T47D (cell line): ENCODE data around the gene C8G.

Experiments
- DNase-seq, 2 experiments: peaks; one replicate each; pipeline versions ENCODE4 v3.0.0 to v3.0.0-alpha.2; 2011 to 2012; ENCODE audit warnings: low read depth in 1 of 2, low spot score in 1 of 2
- JUND ChIP-seq: IDR thresholded peaks from 2 replicates; pipeline ENCODE4 v1.6.1; 2012; ENCODE audit warnings: low read depth
- in situ Hi-C: cut with HindIII; loops from 2 replicates; pipeline ENCODE4 v1.10.0; 2016; ENCODE audit warnings: low sequenced_read_pairs, low pct_unique_long_range_greater_than_20kb

C8G gene

DNA sequence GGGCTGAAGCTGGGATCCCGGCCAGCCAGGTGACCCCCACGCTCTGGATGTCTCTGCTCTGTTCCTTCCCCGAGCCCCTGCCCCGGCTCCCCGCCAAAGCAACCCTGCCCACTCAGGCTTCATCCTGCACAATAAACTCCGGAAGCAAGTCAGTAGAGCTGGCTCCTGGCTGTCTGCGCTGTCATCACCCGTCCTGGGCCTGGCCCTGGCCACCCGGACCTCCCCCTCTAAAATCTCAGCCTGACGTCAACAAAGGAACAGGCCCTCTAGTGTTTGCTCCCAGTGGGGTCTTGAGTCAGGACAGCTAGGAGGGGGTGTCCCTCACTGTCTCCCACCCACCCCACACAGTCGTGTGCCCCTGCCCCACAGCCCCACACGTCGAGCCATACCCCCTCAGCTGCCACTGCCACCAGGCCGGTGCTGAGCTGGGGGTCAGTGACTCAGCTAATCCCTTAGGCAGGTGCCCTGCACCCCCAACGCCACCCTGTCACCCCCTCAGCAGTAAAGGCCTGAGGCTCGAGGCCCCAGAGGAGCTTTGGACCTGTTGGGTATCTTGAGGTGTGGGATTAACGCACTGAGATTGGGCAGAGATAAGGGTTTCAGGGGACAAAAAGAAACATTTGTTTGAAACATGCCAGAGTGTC, 36.7 kb downstream of the C8G start:
- in situ Hi-C loops, result no loop called here
- DNase-seq, result no peak
- no peak for TF ChIP-seq JUND

DNA sequence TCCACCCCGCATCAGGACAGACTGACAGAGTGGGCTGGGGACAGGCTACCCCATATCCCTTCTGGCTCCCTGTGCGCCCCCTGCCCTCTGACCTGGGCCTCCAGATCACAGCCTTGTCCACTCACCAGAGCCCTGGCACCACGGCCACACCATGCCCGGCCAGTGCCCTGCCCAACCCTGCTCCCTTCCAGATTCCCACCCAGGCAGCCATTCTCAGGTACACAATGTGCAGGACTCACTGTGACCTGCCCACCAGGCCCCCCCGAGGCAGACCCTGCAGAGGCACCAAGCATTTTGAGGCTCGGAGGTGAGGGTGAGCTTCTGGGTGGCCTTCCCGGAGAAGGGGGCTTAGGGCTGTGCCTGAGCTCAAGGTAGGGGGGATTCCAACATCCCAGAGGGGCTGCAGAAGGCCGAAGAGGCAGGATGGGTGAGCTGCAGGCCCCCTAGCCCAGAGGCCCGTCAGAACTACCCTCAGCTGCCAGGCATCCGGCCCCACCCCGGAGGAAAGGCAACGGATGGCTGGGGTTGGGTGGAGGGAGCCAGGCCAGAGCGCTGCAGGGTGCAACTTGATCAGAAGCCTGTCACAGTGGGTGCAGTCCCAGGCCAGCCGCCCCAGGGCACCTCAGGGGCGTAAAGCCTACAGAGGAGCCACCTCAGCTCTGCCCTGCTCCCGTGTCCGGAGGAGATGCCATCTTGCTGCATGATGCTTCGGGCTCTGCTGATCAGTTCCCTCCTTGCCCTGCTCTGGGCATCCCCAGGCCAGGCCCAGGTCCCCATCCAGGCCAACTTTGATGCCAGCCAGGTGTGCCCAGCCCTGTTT, 37.4 kb downstream of the C8G start, which contains the start of gene LCNL1:
LCNL1 (plus strand) TSS at position 762 of the 820 bp plus-strand sequence. CDS start 594 bp downstream, outside the sequence.
- DNase-seq, result no peak
- no peak for TF ChIP-seq JUND
- in situ Hi-C loops, result no loop called here

DNA sequence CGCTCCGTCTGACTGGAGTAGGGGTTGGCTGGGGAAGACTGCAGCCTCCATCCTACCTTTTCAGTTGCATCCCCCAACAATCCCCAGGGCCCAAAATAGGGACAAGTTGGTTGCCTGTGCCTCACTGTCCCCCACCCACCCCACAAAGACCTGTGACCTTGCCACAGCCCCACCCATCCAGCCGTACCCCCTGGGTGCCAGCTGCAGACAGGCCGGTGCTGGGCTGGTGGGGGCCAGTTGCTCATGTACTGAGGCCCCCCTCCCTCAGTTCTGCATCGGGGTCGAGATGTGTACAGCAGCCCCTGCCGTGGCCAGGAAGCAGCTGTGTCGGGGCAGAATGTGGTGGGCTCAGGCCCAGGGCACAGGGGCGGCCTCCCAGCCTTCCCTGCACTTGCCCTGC, 38.1 kb downstream of the C8G start:
- no peak for TF ChIP-seq JUND
- in situ Hi-C loops, result no loop called here
- no peak for DNase-seq

DNA sequence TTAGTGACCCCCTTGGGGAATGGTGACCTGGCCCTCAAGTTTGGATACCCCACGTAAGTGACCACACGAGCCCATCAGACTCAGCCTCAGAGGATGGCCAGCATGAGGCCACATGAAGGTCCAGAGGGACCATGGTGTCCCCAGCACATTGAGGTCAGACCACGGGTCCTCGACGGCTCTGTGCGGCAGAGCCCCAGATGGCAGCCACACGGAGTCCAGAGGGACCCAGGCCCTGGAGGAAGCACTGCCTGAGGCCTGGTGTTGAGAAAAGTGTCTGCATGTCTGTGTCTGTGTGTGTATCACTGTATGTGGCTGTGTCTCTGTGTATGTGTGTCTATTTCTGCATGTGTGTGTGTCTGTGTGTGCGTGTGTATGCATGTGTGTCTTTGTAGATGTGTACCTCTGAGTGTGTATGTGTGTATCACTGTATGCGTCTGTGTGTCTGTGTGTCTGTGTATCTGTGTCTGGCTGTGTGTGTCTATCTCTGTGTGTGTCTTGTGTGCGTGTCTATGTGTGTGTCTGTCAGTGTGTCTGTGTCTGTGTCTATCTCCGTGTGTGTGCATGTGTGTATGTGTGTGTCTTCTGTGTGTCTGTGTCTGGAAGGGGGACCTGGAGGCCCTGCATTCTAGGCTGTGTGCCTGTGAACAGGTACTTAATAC, 38.7 kb downstream of the C8G start:
- no peak for DNase-seq
- in situ Hi-C loops, result no loop called here
- no peak for TF ChIP-seq JUND

DNA sequence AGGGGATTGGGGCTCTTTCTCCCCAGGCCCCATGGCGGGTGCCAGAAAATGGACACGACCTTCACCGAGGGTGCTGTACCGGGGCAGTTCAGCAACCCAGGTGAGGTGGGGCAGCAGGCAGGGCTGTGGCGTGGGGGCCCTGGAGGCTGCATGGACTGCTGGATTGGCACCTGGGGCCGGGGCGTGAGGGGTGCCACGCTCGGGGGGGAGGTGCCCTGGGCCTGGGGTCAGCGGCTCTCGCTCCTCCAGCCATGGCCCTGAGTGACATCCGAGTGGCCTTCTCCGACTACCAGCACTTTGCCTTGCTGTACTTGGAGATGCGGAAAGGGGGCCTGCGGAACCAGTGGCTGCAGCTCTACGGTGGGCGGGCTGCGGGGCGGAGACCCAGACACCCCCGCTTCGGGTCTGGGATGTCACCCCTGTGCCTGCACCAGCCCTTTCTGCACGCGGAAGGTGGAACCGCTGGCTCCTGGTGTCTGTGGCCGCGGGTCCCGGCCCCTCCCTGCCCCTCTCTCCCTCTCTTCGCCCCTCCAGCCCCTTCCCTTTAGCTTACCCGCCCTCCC, 39.5 kb downstream of the C8G start:
- TF ChIP-seq JUND, result no peak
- no peak for DNase-seq
- in situ Hi-C loops, result no loop called here

DNA sequence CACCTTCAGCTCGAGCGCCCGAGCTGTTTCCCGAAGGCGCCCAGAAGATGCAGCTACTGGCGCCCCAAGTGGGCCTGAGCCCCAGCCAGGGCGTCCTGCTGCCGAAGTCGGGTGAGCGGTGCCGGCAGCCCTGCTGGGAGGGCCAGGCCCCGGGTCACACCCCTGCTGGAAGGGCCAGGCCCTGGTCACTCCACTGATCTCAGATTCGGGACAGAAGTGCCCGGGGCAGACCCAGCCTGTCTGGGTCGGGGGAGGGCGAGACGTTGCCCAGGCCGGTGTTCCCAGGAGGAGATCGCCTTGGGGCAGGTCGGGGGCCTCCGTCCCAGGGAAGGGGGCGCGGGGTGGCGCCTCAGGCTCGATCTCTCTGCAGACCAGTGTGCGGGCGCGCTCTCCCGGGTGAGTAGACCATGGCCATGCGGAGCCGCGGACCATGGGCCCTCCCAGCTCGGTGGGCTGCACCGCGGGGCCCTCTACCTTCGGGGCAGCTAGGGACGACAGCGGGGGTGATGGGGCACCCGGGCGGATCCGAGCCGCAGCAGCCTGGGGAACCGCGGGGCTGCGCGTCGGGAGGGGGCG, 40.1 kb downstream of the C8G start:
- no peak for TF ChIP-seq JUND
- no peak for DNase-seq
- in situ Hi-C loops, result no loop called here

DNA sequence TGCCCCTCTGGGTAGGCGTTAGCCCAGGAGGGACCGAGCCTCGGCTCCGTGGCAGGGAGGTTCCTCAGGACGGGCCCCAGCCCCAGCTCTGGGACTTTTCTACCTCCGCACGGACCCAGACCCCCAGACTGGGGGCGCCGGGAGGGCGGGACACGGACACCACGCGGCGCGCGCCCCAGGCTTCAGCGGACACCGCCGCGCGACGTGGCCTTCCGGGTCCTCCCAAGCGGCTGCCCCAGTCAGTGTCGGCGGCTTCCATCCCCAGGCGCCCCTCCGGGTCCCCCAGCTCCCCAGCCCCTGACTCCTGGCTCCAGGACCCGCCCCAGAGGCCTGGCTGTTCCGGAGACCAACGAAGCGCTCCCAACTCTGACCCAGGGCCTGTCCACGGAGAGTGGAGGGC, 40.8 kb downstream of the C8G start:
- DNase-seq, result no peak
- in situ Hi-C loops, result no loop called here
- TF ChIP-seq JUND, result no peak

DNA sequence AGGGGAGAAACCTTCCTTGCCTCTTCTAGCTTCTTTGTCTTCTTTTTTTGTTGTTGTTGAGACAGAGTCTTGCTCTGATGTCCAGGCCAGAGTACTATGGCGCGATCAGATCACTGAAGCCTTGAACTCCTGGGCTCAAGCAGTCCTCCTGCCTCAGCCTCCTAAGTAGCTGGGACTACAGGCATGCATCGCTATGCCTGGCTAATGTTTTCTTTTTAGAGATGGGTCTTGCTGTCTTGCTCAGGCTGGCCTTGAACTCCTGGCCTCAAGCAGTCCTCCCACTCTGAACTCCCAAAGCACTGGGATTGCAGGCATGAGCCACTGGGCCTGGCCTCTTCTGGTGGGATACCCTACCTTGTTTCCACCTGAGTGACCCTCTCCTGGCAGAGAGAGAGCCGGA, 43.8 kb downstream of the C8G start:
- no peak for TF ChIP-seq JUND
- in situ Hi-C loops, result no loop called here
- no peak for DNase-seq

DNA sequence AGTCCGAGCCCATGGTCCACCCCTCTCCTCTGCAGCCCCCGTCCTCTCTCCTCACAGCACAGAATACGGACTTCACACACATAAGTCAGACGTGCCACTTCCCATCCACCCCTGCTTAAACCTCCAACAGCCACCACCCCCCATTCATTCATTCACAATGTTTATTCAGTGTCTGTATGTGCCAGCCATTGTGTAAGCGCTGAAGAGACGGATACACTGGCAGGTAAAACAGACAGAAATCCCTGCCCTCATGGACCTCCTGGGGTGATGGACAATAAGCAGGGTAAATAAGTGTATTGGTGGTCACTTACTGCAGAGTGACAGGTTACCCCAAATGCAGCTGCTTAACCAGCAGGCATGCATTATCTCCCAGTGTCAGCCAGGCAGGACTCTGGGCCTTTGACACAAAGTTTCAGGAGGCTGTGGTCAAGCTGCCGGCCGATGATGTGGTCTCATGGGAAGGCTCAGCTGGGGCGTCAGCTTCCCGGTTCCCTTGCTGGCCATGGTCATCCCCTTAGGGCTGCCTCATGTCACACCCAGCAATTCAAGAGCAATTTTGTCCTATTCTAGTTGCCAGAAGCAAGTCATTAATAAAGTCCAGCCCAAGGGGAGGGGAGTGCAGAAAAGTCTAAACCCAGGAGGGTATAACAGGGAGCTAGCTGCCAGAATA, 45.3 kb downstream of the C8G start:
- DNase-seq, result no peak
- TF ChIP-seq JUND, result no peak
- in situ Hi-C loops, result no loop called here

DNA sequence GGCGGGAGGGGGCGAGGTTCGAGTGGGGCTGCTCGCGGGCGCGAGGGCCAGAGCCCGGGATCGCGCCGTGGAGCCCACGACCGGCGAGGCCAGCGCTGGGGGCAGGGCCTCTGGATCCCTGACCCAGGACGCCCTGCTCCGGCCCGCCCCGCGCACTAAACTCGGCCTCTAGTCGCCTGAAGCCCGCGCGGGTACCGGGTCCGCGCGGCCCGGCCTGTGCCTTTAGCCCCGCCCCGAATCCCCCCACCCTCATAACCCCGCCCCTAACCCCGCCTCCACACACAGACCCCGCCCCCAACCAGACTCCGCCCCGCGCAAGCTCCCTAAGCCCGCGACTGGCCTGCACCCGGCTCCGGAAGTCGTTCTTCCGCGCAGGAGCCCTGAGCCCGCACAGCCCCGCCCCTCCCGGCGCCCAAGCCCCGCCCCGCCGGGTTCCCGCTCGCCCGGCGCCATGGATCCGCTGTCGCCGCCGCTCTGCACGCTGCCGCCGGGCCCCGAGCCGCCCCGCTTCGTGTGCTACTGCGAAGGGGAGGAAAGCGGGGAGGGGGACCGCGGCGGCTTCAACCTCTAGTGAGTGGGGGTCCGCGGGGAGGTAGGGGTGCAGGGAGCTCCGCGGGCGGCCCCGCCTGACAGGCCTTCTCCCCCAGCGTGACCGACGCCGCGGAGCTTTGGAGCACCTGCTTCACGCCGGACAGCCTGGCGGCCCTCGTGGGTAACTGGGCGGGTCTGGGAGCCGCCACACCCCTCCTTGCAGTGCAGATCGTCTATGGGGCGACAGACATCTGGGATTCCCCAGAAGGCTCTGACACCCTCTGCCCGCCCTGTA, 47.2 kb downstream of the C8G start, which contains the start of gene PAXX:
PAXX (plus strand) TSS at position 430 of the 826 bp plus-strand sequence; CDS start at position 452, 22 bp downstream.
- in situ Hi-C loops, result no loop called here
- no peak for TF ChIP-seq JUND
- DNase-seq, result peak; percentile 96 to 98

DNA sequence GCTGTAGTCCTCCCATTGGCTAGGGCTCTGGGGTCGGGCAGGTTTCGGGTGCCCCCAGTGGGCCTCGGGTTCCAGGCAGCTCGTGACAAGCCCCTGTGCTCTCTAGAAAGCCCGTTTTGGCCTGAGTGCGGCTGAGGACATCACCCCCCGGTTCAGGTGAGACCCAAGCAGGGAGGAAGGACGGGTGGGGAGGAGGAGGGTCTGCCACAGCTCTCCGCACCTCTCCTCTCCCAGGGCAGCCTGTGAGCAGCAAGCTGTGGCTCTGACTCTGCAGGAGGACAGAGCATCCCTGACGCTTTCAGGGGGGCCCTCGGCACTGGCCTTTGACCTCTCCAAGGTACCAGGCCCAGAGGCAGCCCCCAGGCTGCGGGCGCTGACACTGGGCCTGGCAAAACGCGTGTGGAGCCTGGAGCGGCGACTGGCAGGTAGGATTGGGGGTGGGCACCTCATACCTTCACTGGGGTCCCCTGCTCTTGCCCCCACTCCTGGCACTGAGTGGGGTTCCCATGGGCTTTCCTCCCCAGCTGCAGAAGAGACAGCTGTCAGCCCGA, 47.9 kb downstream of the C8G start:
- no peak for DNase-seq
- in situ Hi-C loops, result no loop called here
- no peak for TF ChIP-seq JUND
